CD4-positive, alpha-beta T cell (primary cell): ENCODE results near the gene PTPRE. TPM values are rescaled to one million over a fixed set of nuclear protein-coding genes. Genes with fewer than 3 reads are reported as not detected.

Experiments
- ATAC-seq: fragments of 200-7000 bp; cut with Tn5 transposase; one replicate; pipeline ENCODE4 v1.10.0; 2022; ENCODE audit warnings: mild to moderate bottlenecking; ENCODE audit not compliant: poor library complexity
- CTCF ChIA-PET: fragments of 350-600 bp; sonication (Branson Sonifier 250); formaldehyde crosslinking; loops from one replicate; lab custom pipeline; 2021; ENCODE audit warnings: antibody characterized with exemption, inconsistent platforms; lab: Charles Lee
- POLR2A ChIA-PET: fragments of 350-600 bp; sonication (Branson Sonifier 250); formaldehyde crosslinking; loops from one replicate; lab custom pipeline; 2021; ENCODE audit warnings: antibody characterized with exemption, inconsistent platforms; lab: Charles Lee
- DNase-seq, 14 experiments: peaks; one replicate each; pipeline ENCODE4 v3.0.0-alpha.2; 2013 to 2020; ENCODE audit warnings: mixed read lengths in 2 of 14
- H3K27ac ChIP-seq, 2 donors: one replicate each; pipeline versions ENCODE4 v1.5.1 to v1.7.0; 2013; ENCODE audit warnings: low read length in 2 of 2, low read depth in 1 of 2, mild to moderate bottlenecking in 1 of 2
- H3K27me3 ChIP-seq, 2 experiments: 1 replicate in 1 of 2; 2 replicates in 1 of 2; pipeline versions ENCODE4 v1.6.1 to v1.7.0; 2013; ENCODE audit warnings: low read length in 2 of 2, control low read depth in 1 of 2, mild to moderate bottlenecking in 1 of 2, moderate library complexity in 1 of 2; ENCODE audit not compliant: insufficient read depth in 2 of 2, control insufficient read depth in 1 of 2
- H3K36me3 ChIP-seq: one replicate; pipeline ENCODE4 v1.6.1; 2013; ENCODE audit warnings: low read length, control low read depth; ENCODE audit not compliant: insufficient read depth
- H3K4me1 ChIP-seq: one replicate; pipeline ENCODE4 v1.6.1; 2013; ENCODE audit warnings: low read length, control low read depth; ENCODE audit not compliant: insufficient read depth
- H3K4me3 ChIP-seq: one replicate; pipeline ENCODE4 v1.5.1; 2013; ENCODE audit warnings: mild to moderate bottlenecking, low read length, moderate library complexity
- H3K9me3 ChIP-seq, 2 experiments: 1 replicate in 1 of 2; 2 replicates in 1 of 2; pipeline versions ENCODE4 v1.6.1 to v1.7.0; 2013; ENCODE audit warnings: low read length in 2 of 2, mild to moderate bottlenecking in 2 of 2, control low read depth in 1 of 2, moderate library complexity in 1 of 2; ENCODE audit not compliant: control insufficient read depth in 1 of 2, insufficient read depth in 1 of 2
- H3K27ac Mint-ChIP-seq: one replicate; pipeline ENCODE4 v1.8.0; 2020; ENCODE audit warnings: mixed read lengths
- H3K27me3 Mint-ChIP-seq: one replicate; pipeline ENCODE4 v1.8.0; 2021; ENCODE audit warnings: mixed read lengths
- H3K36me3 Mint-ChIP-seq: one replicate; pipeline ENCODE4 v1.8.0; 2021; ENCODE audit warnings: low read depth, mixed read lengths
- H3K4me1 Mint-ChIP-seq: one replicate; pipeline ENCODE4 v1.8.0; 2021; ENCODE audit warnings: low read depth, mixed read lengths
- H3K4me3 Mint-ChIP-seq: one replicate; pipeline ENCODE4 v1.8.0; 2020; ENCODE audit warnings: mild to moderate bottlenecking, mixed read lengths
- H3K9me3 Mint-ChIP-seq: one replicate; pipeline ENCODE4 v1.8.0; 2020; ENCODE audit warnings: mixed read lengths
- intact Hi-C, 2 experiments: fragments of 100-400 bp; cut with DNase I in 1 of 2; cut with micrococcal nuclease in 1 of 2; formaldehyde crosslinking; loops; one replicate each; pipeline versions ENCODE4 v1.15.1 to v1.9.0; 2023 to 2025; cut with DNase I, micrococcal nuclease
- total RNA-seq, 174 experiments: library from RNA in 2 of 174; stranded (reverse) in 2 of 174; gene quantifications; one replicate each; pipeline ENCODE4 v1.2.3 and lab custom pipeline; 2021 to 2026
- TF ChIP-seq, protein P1 (sequence below): fragments of 200-600 bp; IDR thresholded peaks from one replicate; pipeline ENCODE4 v1.8.0; 2022; ENCODE audit warnings: antibody characterized with exemption, mild to moderate bottlenecking

PTPRE gene
- total RNA-seq, 2 experiments from 2014 or later: 47.6 to 55.1 TPM

DNA sequence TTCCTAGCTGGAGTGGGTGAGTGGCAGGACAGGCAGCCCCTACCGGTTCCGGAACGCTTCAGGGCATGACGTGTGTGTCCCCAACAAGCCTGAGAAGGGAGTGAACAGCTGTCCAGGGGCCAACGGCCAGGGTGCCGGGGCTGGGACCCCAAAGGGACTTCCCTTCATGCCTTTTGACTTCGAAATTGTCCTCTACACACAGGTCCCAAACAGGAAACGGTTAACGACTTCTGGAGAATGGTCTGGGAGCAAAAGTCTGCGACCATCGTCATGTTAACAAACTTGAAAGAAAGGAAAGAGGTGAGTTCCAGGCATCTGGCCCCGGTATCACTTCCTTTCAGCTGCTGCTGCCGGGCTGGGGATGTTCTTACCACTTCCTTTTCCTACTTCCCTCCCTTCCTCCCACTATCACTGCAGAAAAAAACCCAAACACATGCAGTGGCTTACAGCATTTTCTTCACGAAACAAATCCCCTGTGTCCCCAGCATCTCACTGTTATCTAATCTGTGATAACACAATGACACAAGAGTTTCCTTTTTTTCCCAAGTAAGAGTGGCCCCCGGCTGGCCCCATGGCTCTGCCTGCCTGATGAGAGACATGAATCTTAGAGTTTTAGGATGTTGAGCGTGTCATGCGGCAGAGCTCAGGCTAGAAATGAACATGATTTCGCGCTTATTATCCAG is 156.1 kb downstream of the PTPRE start:
- ChIA-PET POLR2A (interaction anchor here (1.1 to 4.5 kb wide), 6 partner anchors 15 to 71 kb away, joined by 3 to 112 read pairs (median 8); no protein-coding TSS in a partner anchor), CTCF (interaction anchor here (0.7 to 3.4 kb wide), 4 partner anchors 11 to 28 kb away, joined by 5 to 24 read pairs (median 11); no protein-coding TSS in a partner anchor)
- Histone ChIP-seq H3K36me3 (peaks cover 56% of the 10 kb centered on the region), H3K4me1 (peaks cover 71% of the 10 kb centered on the region), H3K4me3 (peak overlapping the region; percentile 47), H3K27ac (peak overlapping the region; percentile 56 to 90), H3K9me3 (no peaks in the 10 kb centered on the region), H3K27me3 (no peaks in the 10 kb centered on the region)
- Mint-ChIP-seq H3K4me1 (peaks cover 68% of the 10 kb centered on the region), H3K27ac (peak overlapping the region; percentile 84), H3K9me3 (no peaks in the 10 kb centered on the region), H3K4me3 (peak overlapping the region; percentile 85), H3K36me3 (peaks cover 77% of the 10 kb centered on the region), H3K27me3 (no peaks in the 10 kb centered on the region)
- TF ChIP-seq, protein P1, sequence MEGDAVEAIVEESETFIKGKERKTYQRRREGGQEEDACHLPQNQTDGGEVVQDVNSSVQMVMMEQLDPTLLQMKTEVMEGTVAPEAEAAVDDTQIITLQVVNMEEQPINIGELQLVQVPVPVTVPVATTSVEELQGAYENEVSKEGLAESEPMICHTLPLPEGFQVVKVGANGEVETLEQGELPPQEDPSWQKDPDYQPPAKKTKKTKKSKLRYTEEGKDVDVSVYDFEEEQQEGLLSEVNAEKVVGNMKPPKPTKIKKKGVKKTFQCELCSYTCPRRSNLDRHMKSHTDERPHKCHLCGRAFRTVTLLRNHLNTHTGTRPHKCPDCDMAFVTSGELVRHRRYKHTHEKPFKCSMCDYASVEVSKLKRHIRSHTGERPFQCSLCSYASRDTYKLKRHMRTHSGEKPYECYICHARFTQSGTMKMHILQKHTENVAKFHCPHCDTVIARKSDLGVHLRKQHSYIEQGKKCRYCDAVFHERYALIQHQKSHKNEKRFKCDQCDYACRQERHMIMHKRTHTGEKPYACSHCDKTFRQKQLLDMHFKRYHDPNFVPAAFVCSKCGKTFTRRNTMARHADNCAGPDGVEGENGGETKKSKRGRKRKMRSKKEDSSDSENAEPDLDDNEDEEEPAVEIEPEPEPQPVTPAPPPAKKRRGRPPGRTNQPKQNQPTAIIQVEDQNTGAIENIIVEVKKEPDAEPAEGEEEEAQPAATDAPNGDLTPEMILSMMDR: no peak
- ATAC-seq: peak; percentile 65
- intact Hi-C loops: loop anchor here (1.0 to 2.0 kb wide), 2 partner anchors 16 kb away; no protein-coding TSS in a partner anchor
- peak in 13 of 14 experiments; percentile 32 to 85 (median 54) for DNase-seq

DNA sequence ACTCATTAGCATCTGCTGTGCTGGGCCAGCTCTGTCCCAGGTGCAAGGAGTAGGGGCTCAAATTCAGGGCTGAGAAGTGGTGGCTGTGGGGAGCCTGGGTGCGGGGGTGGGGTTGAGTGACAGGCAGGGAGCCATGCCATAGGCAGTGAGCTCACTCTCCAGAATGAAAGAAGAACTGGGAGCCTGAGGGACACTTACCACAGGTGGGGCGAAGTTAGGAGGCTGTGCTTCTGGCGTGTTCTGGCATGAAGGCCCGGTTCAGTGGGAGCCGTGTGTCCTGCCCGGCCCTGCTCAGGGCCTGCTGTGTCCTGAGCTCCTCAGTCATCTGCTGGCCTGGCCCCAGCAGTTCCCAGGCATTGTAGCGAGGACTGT is 156.8 kb downstream of the PTPRE start:
- H3K27ac Mint-ChIP-seq: peak overlapping the region; percentile 84
- CTCF ChIA-PET: interaction anchor here (0.7 to 3.4 kb wide), 4 partner anchors 11 to 28 kb away, joined by 3 to 24 read pairs (median 9); no protein-coding TSS in a partner anchor
- intact Hi-C loops: loop anchor here (1.0 to 2.0 kb wide), 2 partner anchors 16 to 17 kb away; no protein-coding TSS in a partner anchor
- H3K27me3 Mint-ChIP-seq: no peaks in the 10 kb centered on the region
- H3K36me3 Mint-ChIP-seq: peaks cover 75% of the 10 kb centered on the region
- POLR2A ChIA-PET: interaction anchor here (1.1 to 4.5 kb wide), 6 partner anchors 16 to 71 kb away, joined by 3 to 112 read pairs (median 8); no protein-coding TSS in a partner anchor
- peak overlapping the region; percentile 85 for H3K4me3 Mint-ChIP-seq
- ATAC-seq (no peak), DNase-seq (peak in 2 of 14 experiments; percentile 19 to 45)
- TF ChIP-seq, protein P1: no peak
- H3K36me3 ChIP-seq: peaks cover 58% of the 10 kb centered on the region
- peaks cover 68% of the 10 kb centered on the region for H3K4me1 Mint-ChIP-seq
- H3K9me3 ChIP-seq: no peaks in the 10 kb centered on the region
- no peaks in the 10 kb centered on the region for H3K9me3 Mint-ChIP-seq
- H3K4me3 ChIP-seq: peak overlapping the region; percentile 47
- H3K27ac ChIP-seq: peak overlapping the region; percentile 56 to 90
- H3K27me3 ChIP-seq: no peaks in the 10 kb centered on the region
- peaks cover 70% of the 10 kb centered on the region for H3K4me1 ChIP-seq

DNA sequence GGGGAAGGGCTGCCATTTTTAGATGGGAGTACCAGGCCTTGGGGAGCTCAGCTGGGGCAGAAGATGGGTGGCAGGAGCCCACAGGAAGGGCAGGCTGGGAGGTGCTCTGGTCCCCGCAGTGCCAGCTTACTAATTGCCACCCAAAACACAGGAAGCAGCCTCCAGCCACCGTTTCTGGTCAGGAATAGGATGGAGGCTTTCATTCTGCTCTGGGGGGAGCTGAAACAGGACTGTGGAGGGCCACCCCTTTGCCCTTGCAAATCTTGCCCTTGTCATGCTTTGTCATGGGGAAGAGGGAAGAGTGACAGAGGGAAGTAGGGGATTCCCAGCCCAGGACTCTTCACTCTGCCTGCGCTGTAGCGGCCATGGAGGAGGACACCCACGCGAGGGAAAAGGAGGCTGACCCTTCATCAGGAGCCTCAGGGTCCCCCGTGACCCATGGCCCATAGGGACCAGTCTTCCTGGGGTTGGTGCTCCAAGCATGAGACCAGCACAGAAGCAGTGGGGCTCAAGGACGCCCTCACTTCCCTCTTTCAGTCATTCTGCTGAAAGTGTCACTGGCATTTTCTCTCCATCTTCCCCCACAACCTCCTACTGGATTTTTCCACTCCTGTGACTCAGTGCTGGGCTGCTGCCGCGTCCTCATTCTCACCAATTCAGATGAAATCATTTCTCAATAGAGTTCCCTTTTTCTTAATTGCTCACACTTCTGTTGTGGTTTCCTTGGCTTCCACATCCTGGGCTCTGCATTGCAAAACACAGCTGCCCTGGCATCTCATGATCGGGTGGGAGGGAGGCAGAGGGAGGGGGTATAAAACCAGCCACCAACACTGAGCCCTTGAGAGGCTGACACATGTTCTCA is 157.4 kb downstream of the PTPRE start:
- intact Hi-C loops: no loop called here
- H3K4me3 ChIP-seq: peak overlapping the region; percentile 47
- peak overlapping the region; percentile 56 to 90 for H3K27ac ChIP-seq
- ATAC-seq (peak; percentile 72), DNase-seq (peak in 13 of 14 experiments; percentile 37 to 87 (median 59))
- H3K27ac Mint-ChIP-seq: peak overlapping the region; percentile 84
- peaks cover 72% of the 10 kb centered on the region for H3K4me1 Mint-ChIP-seq
- CTCF ChIA-PET: interaction anchor here (1.1 to 3.4 kb wide), 4 partner anchors 12 to 29 kb away, joined by 3 to 24 read pairs (median 8); no protein-coding TSS in a partner anchor
- TF ChIP-seq, protein P1: no peak
- H3K4me1 ChIP-seq: peaks cover 70% of the 10 kb centered on the region
- no peaks in the 10 kb centered on the region for H3K9me3 ChIP-seq
- no peaks in the 10 kb centered on the region for H3K27me3 Mint-ChIP-seq
- no peaks in the 10 kb centered on the region for H3K9me3 Mint-ChIP-seq
- no peaks in the 10 kb centered on the region for H3K27me3 ChIP-seq
- H3K4me3 Mint-ChIP-seq: peak overlapping the region; percentile 42
- POLR2A ChIA-PET: interaction anchor here (1.1 to 4.5 kb wide), 5 partner anchors 16 to 72 kb away, joined by 3 to 112 read pairs (median 9); no protein-coding TSS in a partner anchor
- peaks cover 59% of the 10 kb centered on the region for H3K36me3 ChIP-seq
- H3K36me3 Mint-ChIP-seq: peaks cover 74% of the 10 kb centered on the region
